ENCODE results near the gene VSIG10L.

The VSIG10L gene

DNA sequence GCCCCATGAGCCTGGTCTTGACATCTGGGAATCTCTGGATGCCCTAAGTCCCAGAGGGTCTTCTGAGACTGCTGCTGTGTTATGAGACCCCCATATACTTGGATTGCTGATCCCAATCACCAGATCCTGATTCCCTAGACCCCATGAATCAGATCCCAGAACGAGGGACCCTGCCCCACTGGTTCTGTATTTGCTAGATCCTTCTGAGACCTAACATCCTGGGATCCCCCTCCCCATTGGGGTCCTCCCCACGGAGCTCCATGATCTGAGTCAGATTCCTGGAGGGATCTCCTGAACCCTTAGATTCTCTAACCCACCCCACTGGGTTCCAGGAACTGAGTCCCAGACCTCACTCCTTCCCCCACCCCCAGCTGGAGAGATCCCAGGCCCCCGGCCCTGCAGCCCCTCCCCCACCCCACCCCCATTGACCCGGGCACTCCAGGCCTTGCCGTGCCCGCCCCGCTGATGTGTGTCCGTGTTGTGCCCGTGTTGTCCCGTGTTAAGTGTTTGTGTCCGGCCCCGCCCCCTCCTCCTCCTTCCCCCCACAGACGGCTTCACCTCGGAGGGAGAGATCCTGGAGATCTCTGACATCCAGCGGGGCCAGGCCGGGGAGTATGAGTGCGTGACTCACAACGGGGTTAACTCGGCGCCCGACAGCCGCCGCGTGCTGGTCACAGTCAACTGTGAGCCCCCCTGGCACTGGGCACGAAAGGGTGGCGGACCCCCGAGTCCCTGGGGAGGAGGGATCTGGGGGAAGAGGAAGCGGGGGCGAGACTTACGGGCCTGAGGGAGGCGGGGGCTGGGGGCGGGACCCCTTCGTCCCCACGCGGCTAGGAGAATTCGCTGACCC, 15.5 kb downstream of the VSIG10L start:
- TF ChIP-seq EP300 (IDR thresholded peaks at IDR 0.05; ENCODE audit: borderline replicate concordance): no peak
- TF ChIP-seq NFIC (IDR thresholded peaks at IDR 0.05): no peak
- no peak for TF ChIP-seq CEBPB (IDR thresholded peaks at IDR 0.05)
- no peak for TF ChIP-seq TAF1 (IDR thresholded peaks at IDR 0.05; ENCODE audit: low read depth)
- no peak for TF ChIP-seq CREB1 (IDR thresholded peaks at IDR 0.05; ENCODE audit: low read depth)
- no peak for TF ChIP-seq TEAD4 (IDR thresholded peaks at IDR 0.05)
- TF ChIP-seq, protein P1, sequence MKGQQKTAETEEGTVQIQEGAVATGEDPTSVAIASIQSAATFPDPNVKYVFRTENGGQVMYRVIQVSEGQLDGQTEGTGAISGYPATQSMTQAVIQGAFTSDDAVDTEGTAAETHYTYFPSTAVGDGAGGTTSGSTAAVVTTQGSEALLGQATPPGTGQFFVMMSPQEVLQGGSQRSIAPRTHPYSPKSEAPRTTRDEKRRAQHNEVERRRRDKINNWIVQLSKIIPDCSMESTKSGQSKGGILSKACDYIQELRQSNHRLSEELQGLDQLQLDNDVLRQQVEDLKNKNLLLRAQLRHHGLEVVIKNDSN (IDR thresholded peaks at IDR 0.05): no peak
- no peak for TF ChIP-seq RAD21 (IDR thresholded peaks at IDR 0.05; ENCODE audit: low read depth)
- TF ChIP-seq YY1 (IDR thresholded peaks at IDR 0.05; ENCODE audit: low read depth): no peak
- no peak for TF ChIP-seq TCF12 (IDR thresholded peaks at IDR 0.05; ENCODE audit: low read depth)
- no peak for TF ChIP-seq FOXM1 (IDR thresholded peaks at IDR 0.05; ENCODE audit: borderline replicate concordance, low read depth)
- TF ChIP-seq EGR1 (IDR thresholded peaks at IDR 0.05): no peak
- TF ChIP-seq, protein P2, sequence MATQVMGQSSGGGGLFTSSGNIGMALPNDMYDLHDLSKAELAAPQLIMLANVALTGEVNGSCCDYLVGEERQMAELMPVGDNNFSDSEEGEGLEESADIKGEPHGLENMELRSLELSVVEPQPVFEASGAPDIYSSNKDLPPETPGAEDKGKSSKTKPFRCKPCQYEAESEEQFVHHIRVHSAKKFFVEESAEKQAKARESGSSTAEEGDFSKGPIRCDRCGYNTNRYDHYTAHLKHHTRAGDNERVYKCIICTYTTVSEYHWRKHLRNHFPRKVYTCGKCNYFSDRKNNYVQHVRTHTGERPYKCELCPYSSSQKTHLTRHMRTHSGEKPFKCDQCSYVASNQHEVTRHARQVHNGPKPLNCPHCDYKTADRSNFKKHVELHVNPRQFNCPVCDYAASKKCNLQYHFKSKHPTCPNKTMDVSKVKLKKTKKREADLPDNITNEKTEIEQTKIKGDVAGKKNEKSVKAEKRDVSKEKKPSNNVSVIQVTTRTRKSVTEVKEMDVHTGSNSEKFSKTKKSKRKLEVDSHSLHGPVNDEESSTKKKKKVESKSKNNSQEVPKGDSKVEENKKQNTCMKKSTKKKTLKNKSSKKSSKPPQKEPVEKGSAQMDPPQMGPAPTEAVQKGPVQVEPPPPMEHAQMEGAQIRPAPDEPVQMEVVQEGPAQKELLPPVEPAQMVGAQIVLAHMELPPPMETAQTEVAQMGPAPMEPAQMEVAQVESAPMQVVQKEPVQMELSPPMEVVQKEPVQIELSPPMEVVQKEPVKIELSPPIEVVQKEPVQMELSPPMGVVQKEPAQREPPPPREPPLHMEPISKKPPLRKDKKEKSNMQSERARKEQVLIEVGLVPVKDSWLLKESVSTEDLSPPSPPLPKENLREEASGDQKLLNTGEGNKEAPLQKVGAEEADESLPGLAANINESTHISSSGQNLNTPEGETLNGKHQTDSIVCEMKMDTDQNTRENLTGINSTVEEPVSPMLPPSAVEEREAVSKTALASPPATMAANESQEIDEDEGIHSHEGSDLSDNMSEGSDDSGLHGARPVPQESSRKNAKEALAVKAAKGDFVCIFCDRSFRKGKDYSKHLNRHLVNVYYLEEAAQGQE (IDR thresholded peaks at IDR 0.05; ENCODE audit: low read depth): no peak

DNA sequence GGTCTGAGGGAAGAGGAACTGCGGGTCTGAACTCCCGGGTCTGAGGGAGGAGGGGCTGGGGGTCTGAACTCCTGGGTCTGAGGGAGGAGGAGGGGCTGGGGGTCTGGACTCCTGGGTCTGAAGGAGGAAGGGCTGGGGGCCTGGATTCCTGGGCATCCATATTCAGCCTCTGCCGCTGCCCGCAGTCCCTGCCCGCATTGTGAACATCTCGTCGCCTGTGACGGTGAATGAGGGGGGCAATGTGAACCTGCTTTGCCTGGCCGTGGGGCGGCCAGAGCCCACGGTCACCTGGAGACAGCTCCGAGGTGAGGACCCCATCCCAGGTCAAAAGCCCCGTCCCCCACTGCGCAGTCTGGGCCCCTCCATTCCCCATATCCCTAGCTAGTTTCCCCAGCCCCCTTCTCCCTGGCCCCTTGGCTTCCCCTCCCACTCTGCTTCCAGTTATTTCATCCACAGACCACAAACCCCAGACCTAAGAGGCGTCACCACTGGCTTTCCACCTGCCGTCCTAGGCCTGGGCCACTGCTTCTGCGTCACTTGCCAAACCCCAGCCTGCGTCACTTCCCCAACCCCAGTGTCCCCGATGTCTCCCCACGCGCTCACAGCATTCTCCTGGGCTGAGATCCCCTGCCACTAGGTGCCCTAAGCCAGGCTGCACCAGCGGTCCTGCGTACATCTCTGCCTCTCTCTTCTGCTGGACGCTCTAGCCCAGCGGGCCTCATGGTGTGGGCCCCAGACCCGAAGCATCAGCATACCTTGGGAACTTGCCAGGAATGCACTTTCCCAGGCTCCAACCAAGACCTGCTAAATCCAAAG, 16.6 kb downstream of the VSIG10L start:
- TF ChIP-seq TEAD4 (IDR thresholded peaks at IDR 0.05) (no peak), FOXM1 (IDR thresholded peaks at IDR 0.05; ENCODE audit: borderline replicate concordance, low read depth) (no peak), YY1 (IDR thresholded peaks at IDR 0.05; ENCODE audit: low read depth) (no peak)
- TF ChIP-seq, protein P2 (IDR thresholded peaks at IDR 0.05; ENCODE audit: low read depth): no peak
- TF ChIP-seq, protein P3, sequence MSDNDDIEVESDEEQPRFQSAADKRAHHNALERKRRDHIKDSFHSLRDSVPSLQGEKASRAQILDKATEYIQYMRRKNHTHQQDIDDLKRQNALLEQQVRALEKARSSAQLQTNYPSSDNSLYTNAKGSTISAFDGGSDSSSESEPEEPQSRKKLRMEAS (IDR thresholded peaks at IDR 0.05): no peak

DNA sequence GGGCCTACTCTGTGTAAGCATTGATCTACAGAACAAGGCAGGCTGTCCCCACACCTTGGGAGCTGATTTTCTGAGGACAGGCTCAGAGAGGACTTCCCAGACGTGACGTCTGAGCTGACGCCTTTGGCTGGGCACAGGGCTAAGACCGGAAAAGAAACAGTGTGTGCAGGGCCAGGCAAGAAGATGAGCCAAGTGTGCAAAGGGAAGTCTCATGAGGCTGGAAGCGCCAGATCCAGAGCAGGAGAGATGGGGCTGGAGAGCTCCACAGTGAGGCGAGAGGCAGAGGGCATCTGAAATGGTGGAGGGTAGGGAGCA, 17.8 kb downstream of the VSIG10L start:
- no peak for TF ChIP-seq TEAD4 (IDR thresholded peaks at IDR 0.05)
- TF ChIP-seq, protein P2 (IDR thresholded peaks at IDR 0.05; ENCODE audit: low read depth): no peak
- TF ChIP-seq, protein P3 (IDR thresholded peaks at IDR 0.05): no peak
- TF ChIP-seq ZBTB7A (IDR thresholded peaks at IDR 0.05; ENCODE audit: low read depth): no peak
- TF ChIP-seq YY1 (IDR thresholded peaks at IDR 0.05; ENCODE audit: low read depth): no peak
- TF ChIP-seq EGR1 (IDR thresholded peaks at IDR 0.05): no peak
- no peak for TF ChIP-seq CEBPB (IDR thresholded peaks at IDR 0.05)
- TF ChIP-seq, protein P1 (IDR thresholded peaks at IDR 0.05): no peak
- no peak for TF ChIP-seq TAF1 (IDR thresholded peaks at IDR 0.05; ENCODE audit: low read depth)
- no peak for TF ChIP-seq NFIC (IDR thresholded peaks at IDR 0.05)
- TF ChIP-seq EP300 (IDR thresholded peaks at IDR 0.05; ENCODE audit: borderline replicate concordance): no peak
- no peak for TF ChIP-seq RAD21 (IDR thresholded peaks at IDR 0.05; ENCODE audit: low read depth)
- no peak for TF ChIP-seq TCF12 (IDR thresholded peaks at IDR 0.05; ENCODE audit: low read depth)
- TF ChIP-seq FOXM1 (IDR thresholded peaks at IDR 0.05; ENCODE audit: borderline replicate concordance, low read depth): no peak
- TF ChIP-seq CREB1 (IDR thresholded peaks at IDR 0.05; ENCODE audit: low read depth): no peak
